ENCODE data around the gene NUTM1.

The NUTM1 gene

DNA sequence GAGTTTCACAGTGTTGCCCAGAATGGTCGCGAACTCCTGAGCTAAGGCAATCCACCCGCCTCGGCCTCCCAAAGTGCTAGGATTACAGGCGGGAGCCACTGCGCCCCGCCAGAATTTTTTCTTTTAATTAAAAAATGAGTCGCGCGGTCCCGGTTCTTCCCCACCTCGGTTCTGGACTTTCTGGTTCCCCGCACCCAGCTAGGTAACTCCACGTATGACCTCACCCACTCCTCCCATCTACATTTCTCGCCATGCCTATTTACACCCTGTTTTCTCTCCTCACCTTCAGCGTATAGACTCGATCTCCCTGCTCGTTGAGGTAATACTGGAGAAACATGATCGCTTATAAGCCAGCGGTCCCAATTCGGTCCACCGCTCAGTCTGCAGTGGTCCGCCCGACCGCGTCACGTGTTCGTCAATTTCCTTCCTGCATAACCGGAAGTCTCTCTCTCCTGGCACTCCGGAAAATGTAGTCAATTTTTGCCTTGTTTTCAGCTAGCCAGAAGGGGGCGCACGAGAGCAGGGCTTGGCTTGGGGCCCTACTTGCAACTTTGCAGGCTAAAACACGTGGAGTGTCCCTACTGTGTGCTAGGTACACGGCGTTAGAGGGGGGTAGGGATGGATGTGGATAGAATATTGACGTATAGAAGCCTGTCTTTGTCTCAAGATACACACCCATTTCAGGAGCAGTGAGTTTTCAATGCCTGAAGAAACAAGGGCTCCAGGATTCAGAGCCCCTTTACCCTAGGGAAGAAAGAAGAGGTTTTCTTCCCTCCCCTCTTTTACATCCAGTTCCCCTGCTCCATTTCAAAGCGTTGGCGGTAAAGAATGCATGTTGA, at the start of gene NUTM1, which contains the start of gene NOP10:
Gene NUTM1, plus strand, starts transcription at position 579 of the 839 bp plus-strand sequence. CDS start 382 bp downstream, outside the sequence.
Gene NOP10, minus strand, starts transcription at position 400 of the 839 bp plus-strand sequence. Its CDS starts 63 bp downstream, at position 337.
- peak; percentile 58 for DNase-seq

DNA sequence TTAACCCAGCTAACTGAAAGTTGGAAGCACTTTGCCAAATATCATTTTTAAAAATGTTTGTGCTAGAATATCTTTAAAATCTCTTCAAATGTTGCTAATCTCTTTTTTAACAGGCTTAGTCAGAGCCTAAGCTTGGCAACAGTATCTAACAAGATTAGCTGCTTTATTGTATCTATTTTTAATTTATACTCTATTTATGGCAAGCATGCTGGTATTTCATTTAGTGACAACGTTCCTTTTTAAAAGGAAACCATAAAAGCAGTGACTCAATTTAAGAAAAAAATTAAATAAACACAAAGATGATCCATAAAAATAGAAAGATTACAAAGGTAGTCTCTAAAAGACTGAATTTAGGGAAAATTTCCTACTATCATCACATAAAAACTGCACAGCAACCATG, 46.1 kb upstream of the NUTM1 start:
- DNase-seq: no peak

GRCh38 chr15:34301058-34301457, 42.1 kb upstream of the NUTM1 start:
- no peak for DNase-seq

DNA sequence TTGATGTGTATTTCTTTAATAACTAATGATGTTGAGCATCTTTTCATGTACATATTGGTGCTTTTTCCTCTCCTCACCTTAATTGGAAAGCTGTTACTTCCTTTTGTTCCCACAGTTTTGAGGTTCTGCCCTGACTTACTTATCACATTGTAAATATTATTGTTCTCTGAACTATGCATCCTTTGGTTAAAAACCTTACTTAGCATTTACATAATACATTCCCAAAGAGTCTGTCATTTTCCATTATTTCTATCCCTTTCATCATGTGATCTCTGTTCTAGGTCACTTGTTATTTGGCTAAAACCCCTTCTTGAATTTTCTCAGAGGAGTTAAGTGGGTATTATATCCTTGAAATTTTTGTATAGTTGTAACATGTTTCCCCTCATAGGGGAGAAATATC, 38.5 kb upstream of the NUTM1 start:
- DNase-seq: no peak

GRCh38 chr15:34311563-34311962, 31.6 kb upstream of the NUTM1 start:
- DNase-seq: no peak

DNA sequence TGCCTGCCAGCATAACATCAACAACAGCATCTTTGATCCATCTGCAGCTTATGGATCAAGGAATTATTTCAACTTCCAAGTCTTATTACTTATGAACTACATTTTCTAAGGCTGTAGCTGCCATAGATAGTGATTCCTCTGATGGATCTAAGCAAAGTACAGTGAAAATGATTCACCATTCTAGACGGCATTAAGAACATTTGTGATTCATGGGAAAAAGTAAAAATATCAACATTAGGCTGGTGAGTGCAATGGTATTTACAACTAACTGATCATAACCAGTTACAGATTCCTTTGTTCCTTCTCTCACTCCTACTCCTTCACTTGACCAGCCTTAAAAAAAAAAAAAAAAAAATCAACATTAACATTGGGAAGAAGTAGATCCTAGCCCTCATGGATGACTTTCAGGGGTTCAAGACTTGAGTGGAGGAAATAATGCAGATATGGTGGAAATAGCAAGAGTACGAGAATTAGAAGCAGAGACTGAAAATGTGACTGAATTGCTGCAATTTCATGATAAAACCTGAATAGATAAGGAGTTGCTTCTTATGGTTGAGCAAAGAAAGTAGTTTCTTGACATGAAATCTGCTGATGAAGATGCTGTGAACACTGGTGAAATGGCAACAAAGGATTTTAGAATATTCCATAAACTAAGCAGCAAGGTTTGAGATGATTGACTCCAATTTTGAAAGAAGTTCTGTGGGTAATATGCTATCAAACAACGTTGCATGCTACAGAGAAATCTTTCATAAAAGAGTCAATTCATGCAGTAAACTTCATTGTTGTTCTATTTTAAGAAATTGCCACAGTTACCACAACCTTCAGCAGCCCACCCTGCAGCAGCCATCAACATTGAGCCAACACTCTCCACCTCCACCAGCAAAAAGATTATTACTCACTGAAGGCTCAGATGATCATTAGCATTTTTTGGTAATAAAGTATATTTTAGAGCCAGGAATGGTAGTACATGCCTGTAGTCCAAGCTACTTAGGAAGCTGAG, 28.3 kb upstream of the NUTM1 start:
- no peak for DNase-seq

- DNase-seq: no peak
These were observed 24.6 kb upstream of the NUTM1 start for GRCh38 chr15:34318277-34319079.

DNA sequence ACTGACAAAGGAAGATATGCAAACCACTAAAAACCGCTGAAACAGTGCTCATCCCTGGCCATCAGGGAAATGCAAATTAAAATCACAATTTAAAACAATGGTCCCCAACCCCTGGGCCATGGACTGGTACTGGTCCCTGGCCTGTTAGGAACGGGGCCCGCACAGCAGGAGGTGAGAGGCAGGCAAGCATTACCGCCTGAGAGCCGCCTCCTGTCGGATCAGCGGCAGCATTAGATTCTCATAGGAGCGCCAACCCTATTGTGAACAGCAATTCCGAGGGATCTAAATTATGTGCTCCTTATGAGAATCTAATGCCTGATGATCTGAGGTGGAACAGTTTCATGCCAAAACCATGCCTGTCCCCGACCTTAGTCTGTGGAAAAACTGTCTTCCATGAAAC, 19.9 kb upstream of the NUTM1 start:
- DNase-seq: no peak

DNA sequence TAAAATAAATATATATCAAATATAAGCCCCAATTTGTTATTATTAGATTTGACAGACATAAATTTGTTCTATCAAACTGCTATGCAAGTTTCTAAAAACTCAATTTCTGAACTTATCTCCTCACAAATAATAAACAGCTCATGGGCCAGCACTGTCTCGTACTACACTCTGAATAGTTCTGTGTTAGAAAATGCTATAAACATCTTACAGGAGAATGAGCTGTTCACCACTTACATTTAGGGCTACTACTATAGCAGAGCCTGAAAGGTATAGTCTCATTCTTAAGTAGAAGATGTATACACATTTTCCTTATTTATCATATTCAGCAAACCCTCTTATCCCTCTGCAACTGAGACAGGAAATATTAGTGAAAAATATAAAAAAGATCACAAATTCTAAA, 18.2 kb upstream of the NUTM1 start:
- no peak for DNase-seq

DNA sequence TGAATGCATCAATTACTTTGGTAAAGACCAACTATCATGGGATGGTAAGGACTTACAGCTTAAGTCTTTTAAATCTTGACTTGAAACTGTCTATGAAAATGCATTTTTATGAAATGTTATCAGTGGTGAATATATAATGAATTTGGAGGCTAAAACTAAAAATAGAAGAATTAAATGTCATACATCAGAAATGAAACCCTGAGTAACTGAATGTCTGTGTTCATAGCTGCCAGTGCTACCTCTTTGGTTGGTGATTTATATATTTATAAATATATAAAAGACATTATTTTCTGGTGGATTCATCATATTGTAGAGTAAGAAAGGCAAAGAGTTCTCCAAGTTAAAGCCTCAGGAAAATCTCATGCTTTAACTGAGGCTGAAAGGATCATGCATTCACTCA, 17.7 kb upstream of the NUTM1 start:
- no peak for DNase-seq

GRCh38 chr15:34327906-34328305, 15.2 kb upstream of the NUTM1 start:
- DNase-seq: no peak

GRCh38 chr15:34329006-34329405, 14.1 kb upstream of the NUTM1 start:
- DNase-seq: no peak

GRCh38 chr15:34330279-34330678, 12.8 kb upstream of the NUTM1 start:
- no peak for DNase-seq

DNA sequence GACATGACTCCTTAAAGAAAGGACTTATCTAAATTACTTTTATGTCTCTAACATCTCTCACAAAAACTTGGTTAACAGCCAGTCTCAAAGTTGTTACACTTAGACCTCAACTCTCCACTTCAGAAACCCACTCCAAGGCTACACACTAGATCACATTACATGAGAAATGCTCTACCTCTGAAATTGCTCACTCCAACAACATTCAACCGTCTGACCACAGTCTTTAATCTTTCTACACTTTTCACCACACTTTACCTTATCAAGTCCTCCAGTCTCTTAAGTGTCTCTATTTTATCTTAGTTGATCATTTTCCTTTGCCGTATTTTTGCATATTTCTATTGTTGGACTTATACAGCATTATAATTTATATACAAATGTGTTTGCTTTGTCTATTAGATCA, 11.3 kb upstream of the NUTM1 start:
- DNase-seq: no peak

- DNase-seq: no peak
These were observed 10.5 kb upstream of the NUTM1 start for GRCh38 chr15:34332553-34333120.

GRCh38 chr15:34334672-34335071, 8.4 kb upstream of the NUTM1 start:
- no peak for DNase-seq

GRCh38 chr15:34335176-34336032, 7.7 kb upstream of the NUTM1 start:
- DNase-seq: peak; percentile 13

- no peak for DNase-seq
These were observed 6.7 kb upstream of the NUTM1 start for GRCh38 chr15:34336231-34336990.

GRCh38 chr15:34336991-34337556, 6.0 kb upstream of the NUTM1 start:
- no peak for DNase-seq
